Measurements from ENCODE around the gene CLEC12A. TPM values are rescaled to one million over a fixed set of nuclear protein-coding genes. Genes with fewer than 3 reads are reported as not detected.

The CLEC12A gene
- 1 to 10 TPM in 1 of 4 donors, under 1 TPM in 1, not detected in 2; 0.66 to 1.1 TPM for total RNA-seq

- no peak for ATAC-seq
- WGBS, 2 donors (ENCODE audit: low coverage in 1 of 2): 44 to 63% methylated on average over 1 of the region's 1 CpG
- Histone ChIP-seq H3K36me3 (no peaks in the 10 kb centered on the region), H3K4me1 (no peaks in the 10 kb centered on the region), H3K9me3 (no peaks in the 10 kb centered on the region), H3K27ac (no peak within 1 kb of the TSS), H3K4me3 (no peak within 1 kb of the TSS), H3K27me3 (no peaks in the 10 kb centered on the region)
- no peak for TF ChIP-seq CTCF (IDR thresholded peaks at IDR 0.05)
- TF ChIP-seq EP300 (IDR thresholded peaks at IDR 0.05): no peak
- no peak for TF ChIP-seq POLR2A (IDR thresholded peaks at IDR 0.05)
Measured at GRCh38 chr12:9971181-9971580, at the start of gene CLEC12A. TSS of gene CLEC12A (plus strand) at chr12:9971409. CDS start at chr12:9971597, 188 bp downstream.

GRCh38 chr12:9922429-9922828 is 48.8 kb upstream of the CLEC12A start:
- Histone ChIP-seq H3K27ac (no peak overlapping the region), H3K4me3 (no peak overlapping the region), H3K27me3 (no peaks in the 10 kb centered on the region), H3K4me1 (no peaks in the 10 kb centered on the region), H3K9me3 (peaks cover 0 to 9% (median 0%) of the 10 kb centered on the region in 3 donors), H3K36me3 (no peaks in the 10 kb centered on the region)
- TF ChIP-seq POLR2AphosphoS5 (IDR thresholded peaks at IDR 0.05) (no peak), CTCF (IDR thresholded peaks at IDR 0.05) (no peak), EP300 (IDR thresholded peaks at IDR 0.05) (no peak)
- WGBS, 2 donors (ENCODE audit: low coverage in 1 of 2): 67 to 90% methylated on average over 1 of the region's 1 CpG
- no peak for ATAC-seq

- no peaks in the 10 kb centered on the region for H3K9me3 ChIP-seq
- no peaks in the 10 kb centered on the region for H3K36me3 ChIP-seq
- no peak overlapping the region for H3K27ac ChIP-seq
- H3K4me1 ChIP-seq: no peaks in the 10 kb centered on the region
- peak; percentile 46 for ATAC-seq
- TF ChIP-seq CTCF (IDR thresholded peaks at IDR 0.05) (peak; percentile 4 to 46 (median 40)), EP300 (IDR thresholded peaks at IDR 0.05) (no peak)
- H3K4me3 ChIP-seq: no peak overlapping the region
- no peaks in the 10 kb centered on the region for H3K27me3 ChIP-seq
- 13 to 24% methylated on average over 5 of the region's 5 CpGs for WGBS, 2 donors (ENCODE audit: low coverage in 1 of 2)
Measured at GRCh38 chr12:9925705-9926393, 45.4 kb upstream of the CLEC12A start.

GRCh38 chr12:9926876-9927275 is 44.3 kb upstream of the CLEC12A start:
- no peak for ATAC-seq
- Histone ChIP-seq H3K36me3 (no peaks in the 10 kb centered on the region), H3K27ac (no peak overlapping the region), H3K4me3 (no peak overlapping the region), H3K4me1 (no peaks in the 10 kb centered on the region), H3K9me3 (no peaks in the 10 kb centered on the region), H3K27me3 (no peaks in the 10 kb centered on the region)
- TF ChIP-seq CTCF (IDR thresholded peaks at IDR 0.05): no peak
- no peak for TF ChIP-seq POLR2AphosphoS5 (IDR thresholded peaks at IDR 0.05)
- no peak for TF ChIP-seq POLR2A (IDR thresholded peaks at IDR 0.05)
- TF ChIP-seq EP300 (IDR thresholded peaks at IDR 0.05): no peak
- WGBS, 2 donors (ENCODE audit: low coverage in 1 of 2): 82 to 83% methylated on average over 3 of the region's 3 CpGs

- H3K9me3 ChIP-seq: no peaks in the 10 kb centered on the region
- H3K4me3 ChIP-seq: no peak overlapping the region
- 78 to 87% methylated on average over 3 of the region's 3 CpGs for WGBS, 2 donors (ENCODE audit: low coverage in 1 of 2)
- ATAC-seq: no peak
- TF ChIP-seq POLR2AphosphoS5 (IDR thresholded peaks at IDR 0.05) (no peak), POLR2A (IDR thresholded peaks at IDR 0.05) (no peak), EP300 (IDR thresholded peaks at IDR 0.05) (no peak), CTCF (IDR thresholded peaks at IDR 0.05) (no peak)
- no peaks in the 10 kb centered on the region for H3K36me3 ChIP-seq
- no peaks in the 10 kb centered on the region for H3K4me1 ChIP-seq
- H3K27ac ChIP-seq: no peak overlapping the region
- H3K27me3 ChIP-seq: no peaks in the 10 kb centered on the region
Measured at GRCh38 chr12:9928607-9929006, 42.6 kb upstream of the CLEC12A start.

Data from gastroesophageal sphincter (tissue), 4 donors.